OCI-LY3 (cell line): ENCODE results near the gene MAML2.

ENCODE experiments used
- H2AFZ ChIP-seq: fragments of 200-600, 300-600 bp; shearing (Covaris generic); 2 replicates; pipeline ENCODE4 v1.6.0; 2014; ENCODE audit warnings: antibody characterized with exemption, low read depth, low read length
- H3K27ac ChIP-seq: fragments of 200-600, 300-600 bp; sonication (generic); 2 replicates; pipeline ENCODE4 v1.5.1; 2014; ENCODE audit warnings: mild to moderate bottlenecking, low read length, moderate library complexity, mixed read lengths
- H3K27me3 ChIP-seq: fragments of 200-600, 300-600 bp; sonication (generic); 2 replicates; pipeline ENCODE4 v1.6.1; 2014; ENCODE audit warnings: low read depth, low read length, mixed read lengths
- H3K36me3 ChIP-seq: fragments of 200-600, 300-600 bp; sonication (generic); replicated peaks from 2 replicates; pipeline ENCODE3; 2014; ENCODE audit warnings: low read depth, low read length, mixed read lengths
- H3K4me1 ChIP-seq: fragments of 300-600, 200-600 bp; sonication (generic); 2 replicates; pipeline ENCODE4 v1.6.1; 2014; ENCODE audit warnings: low read length, mixed read lengths
- H3K4me2 ChIP-seq: fragments of 200-600, 300-600 bp; sonication (generic); 2 replicates; pipeline ENCODE4 v1.6.1; 2014; ENCODE audit warnings: low read length, mixed read lengths
- H3K4me3 ChIP-seq: fragments of 300-600, 200-600 bp; sonication (generic); 2 replicates; pipeline ENCODE4 v1.5.1; 2014; ENCODE audit warnings: antibody characterized with exemption, mild to moderate bottlenecking, low read length, moderate library complexity
- H3K79me2 ChIP-seq: fragments of 300-600, 200-600 bp; shearing (Covaris generic); 2 replicates; pipeline ENCODE4 v1.6.1; 2014; ENCODE audit warnings: mild to moderate bottlenecking, low read length, mixed read lengths
- H3K9ac ChIP-seq: fragments of 300-600, 200-600 bp; shearing (Covaris generic); 2 replicates; pipeline ENCODE4 v1.6.0; 2014; ENCODE audit warnings: mild to moderate bottlenecking, low read length, moderate library complexity
- H3K9me3 ChIP-seq: fragments of 200-600, 300-600 bp; shearing (Covaris generic); 2 replicates; pipeline ENCODE4 v1.6.1; 2014; ENCODE audit warnings: low read length, mixed read lengths; ENCODE audit not compliant: insufficient read depth
- H4K20me1 ChIP-seq: fragments of 200-600, 300-600 bp; sonication (generic); 2 replicates; pipeline ENCODE4 v1.6.1; 2016; ENCODE audit warnings: low read length, mixed read lengths; ENCODE audit not compliant: insufficient read depth
- EZH2phosphoT487 ChIP-seq: fragments of 200-600 bp; shearing (Covaris generic); IDR thresholded peaks from 2 replicates; pipeline ENCODE4 v1.6.1; 2018; ENCODE audit warnings: antibody characterized with exemption, mixed run types, low read depth
- TF ChIP-seq, protein P1 (sequence below): fragments of 200-600, 300-600 bp; sonication (generic); IDR thresholded peaks from 2 replicates; pipeline ENCODE4 v1.5.1; 2014; ENCODE audit warnings: antibody characterized with exemption, low read length, low read depth

Gene MAML2

DNA sequence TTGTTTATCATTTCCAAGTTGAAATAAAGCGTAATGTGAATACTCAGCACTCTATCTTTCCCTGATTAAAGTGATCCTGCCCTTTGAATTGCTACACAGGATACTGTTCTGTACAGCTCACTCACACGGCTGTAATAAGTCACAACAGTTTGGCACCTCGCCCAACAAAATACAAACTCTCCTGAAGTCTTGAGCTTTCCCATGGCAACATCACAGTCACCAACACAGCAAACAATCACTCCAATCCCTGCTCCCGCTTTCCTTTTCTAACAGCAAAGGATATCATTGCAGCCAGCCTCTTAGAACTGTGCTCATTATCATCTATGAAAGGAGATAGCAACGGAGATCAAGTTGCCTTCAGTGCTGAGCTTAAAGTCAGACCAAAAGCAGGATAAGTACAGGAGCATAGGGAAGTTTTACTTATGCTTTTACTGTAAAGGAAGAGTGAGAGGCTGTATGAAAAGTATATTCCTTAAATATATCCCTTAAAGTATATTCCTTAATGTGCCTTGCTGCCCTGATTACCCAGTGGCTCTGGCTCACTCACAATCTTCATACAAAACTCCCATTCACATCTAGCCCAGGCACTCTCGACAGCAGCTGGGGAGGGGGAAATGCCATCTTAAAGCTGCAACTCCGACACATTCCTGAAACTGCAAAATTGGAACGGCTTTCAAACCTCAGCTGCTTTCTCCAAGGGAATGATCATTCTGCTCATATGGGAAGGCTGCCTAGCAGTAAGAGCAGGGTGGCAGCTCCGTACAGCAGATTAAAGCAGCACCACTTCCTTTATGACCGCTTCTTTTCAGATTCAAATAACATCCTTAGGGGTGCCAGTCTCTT, 35.8 kb downstream of the MAML2 start:
- TF ChIP-seq, protein P1, sequence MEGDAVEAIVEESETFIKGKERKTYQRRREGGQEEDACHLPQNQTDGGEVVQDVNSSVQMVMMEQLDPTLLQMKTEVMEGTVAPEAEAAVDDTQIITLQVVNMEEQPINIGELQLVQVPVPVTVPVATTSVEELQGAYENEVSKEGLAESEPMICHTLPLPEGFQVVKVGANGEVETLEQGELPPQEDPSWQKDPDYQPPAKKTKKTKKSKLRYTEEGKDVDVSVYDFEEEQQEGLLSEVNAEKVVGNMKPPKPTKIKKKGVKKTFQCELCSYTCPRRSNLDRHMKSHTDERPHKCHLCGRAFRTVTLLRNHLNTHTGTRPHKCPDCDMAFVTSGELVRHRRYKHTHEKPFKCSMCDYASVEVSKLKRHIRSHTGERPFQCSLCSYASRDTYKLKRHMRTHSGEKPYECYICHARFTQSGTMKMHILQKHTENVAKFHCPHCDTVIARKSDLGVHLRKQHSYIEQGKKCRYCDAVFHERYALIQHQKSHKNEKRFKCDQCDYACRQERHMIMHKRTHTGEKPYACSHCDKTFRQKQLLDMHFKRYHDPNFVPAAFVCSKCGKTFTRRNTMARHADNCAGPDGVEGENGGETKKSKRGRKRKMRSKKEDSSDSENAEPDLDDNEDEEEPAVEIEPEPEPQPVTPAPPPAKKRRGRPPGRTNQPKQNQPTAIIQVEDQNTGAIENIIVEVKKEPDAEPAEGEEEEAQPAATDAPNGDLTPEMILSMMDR = no peak
- no peak for TF ChIP-seq EZH2phosphoT487
- Histone ChIP-seq H3K9ac (no peak overlapping the region), H3K9me3 (no peaks in the 10 kb centered on the region), H3K4me3 (no peak overlapping the region), H3K27me3 (no peaks in the 10 kb centered on the region), H4K20me1 (no peaks in the 10 kb centered on the region), H2AFZ (no peak overlapping the region), H3K36me3 (no peaks in the 10 kb centered on the region), H3K79me2 (0 out of 2 replicates have a peak, but pooled peaks cover 6% of the 10 kb centered on the region), H3K4me1 (no peaks in the 10 kb centered on the region), H3K4me2 (no peak overlapping the region), H3K27ac (no peak overlapping the region)

DNA sequence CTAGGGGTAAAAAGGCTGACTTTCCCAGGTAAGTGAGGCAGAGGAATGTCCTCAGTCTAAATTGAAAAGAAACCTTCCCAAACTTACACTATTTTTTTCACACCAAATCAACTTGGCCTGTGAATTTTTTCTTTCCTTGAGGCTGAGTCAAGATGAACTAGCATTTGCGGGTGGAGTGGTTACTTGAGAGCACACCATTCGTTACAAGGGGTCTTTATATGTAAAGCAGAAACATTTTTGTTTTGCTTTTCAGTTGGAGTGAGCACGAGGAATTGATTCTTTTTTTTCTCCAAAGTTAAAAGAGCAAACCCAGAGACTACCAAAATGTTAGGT, 36.4 kb downstream of the MAML2 start:
- no peak for TF ChIP-seq EZH2phosphoT487
- TF ChIP-seq, protein P1 = no peak
- Histone ChIP-seq H3K27me3 (no peaks in the 10 kb centered on the region), H3K4me1 (no peaks in the 10 kb centered on the region), H3K79me2 (0 out of 2 replicates have a peak, but pooled peaks cover 6% of the 10 kb centered on the region), H3K27ac (no peak overlapping the region), H3K36me3 (no peaks in the 10 kb centered on the region), H3K9me3 (no peaks in the 10 kb centered on the region), H3K4me3 (no peak overlapping the region), H2AFZ (no peak overlapping the region), H3K4me2 (no peak overlapping the region), H4K20me1 (no peaks in the 10 kb centered on the region), H3K9ac (no peak overlapping the region)

DNA sequence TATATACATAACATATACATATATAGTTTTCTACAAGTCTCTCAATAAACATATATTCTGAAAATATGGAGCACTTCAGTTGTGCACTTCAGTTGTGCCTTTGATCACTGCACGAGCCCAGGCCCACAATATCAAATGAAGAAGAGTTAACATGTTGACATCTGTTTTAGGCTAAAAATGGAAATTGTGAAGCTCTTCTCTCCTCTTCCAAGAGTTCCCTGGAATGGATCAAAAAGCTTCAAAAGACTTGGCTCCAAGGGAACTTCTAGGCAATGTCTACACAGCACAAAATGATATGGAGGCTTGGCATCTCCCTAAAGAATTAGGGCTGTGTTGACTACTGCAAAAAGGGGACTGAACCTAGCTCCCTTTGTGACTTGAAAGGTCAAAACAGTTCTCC, 36.9 kb downstream of the MAML2 start:
- H3K27me3 ChIP-seq = no peaks in the 10 kb centered on the region
- no peak overlapping the region for H2AFZ ChIP-seq
- 0 out of 2 replicates have a peak, but pooled peaks cover 8% of the 10 kb centered on the region for H3K79me2 ChIP-seq
- H3K36me3 ChIP-seq = no peaks in the 10 kb centered on the region
- TF ChIP-seq, protein P1 = no peak
- TF ChIP-seq EZH2phosphoT487 = no peak
- H3K9ac ChIP-seq = no peak overlapping the region
- H3K4me1 ChIP-seq = no peaks in the 10 kb centered on the region
- H3K27ac ChIP-seq = no peak overlapping the region
- no peaks in the 10 kb centered on the region for H3K9me3 ChIP-seq
- no peak overlapping the region for H3K4me2 ChIP-seq
- no peaks in the 10 kb centered on the region for H4K20me1 ChIP-seq
- H3K4me3 ChIP-seq = no peak overlapping the region

DNA sequence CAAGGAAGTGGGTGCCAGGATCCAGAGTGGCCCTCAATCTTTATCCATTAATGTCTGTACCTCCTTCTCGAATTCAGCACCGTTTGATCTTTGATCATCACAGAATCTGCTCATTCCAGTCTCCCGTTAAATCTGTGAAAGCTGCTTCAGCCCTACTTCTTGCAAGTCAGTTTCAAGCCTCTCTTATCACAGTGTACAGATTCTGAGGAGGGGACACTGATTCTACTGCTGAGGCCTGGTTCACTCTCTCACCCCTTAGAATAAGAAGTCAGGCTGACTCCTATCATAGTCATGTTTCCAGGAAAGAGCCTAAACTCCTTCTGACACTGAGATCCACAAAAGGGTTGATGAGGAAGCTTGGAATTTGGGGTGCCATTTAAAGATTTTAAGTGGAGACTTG, 39.0 kb downstream of the MAML2 start:
- Histone ChIP-seq H3K4me3 (no peak overlapping the region), H3K27ac (no peak overlapping the region), H3K4me1 (no peaks in the 10 kb centered on the region), H3K9ac (no peak overlapping the region), H2AFZ (no peak overlapping the region), H3K9me3 (no peaks in the 10 kb centered on the region), H3K4me2 (no peak overlapping the region), H3K36me3 (no peaks in the 10 kb centered on the region), H3K79me2 (0 out of 2 replicates have a peak, but pooled peaks cover 10% of the 10 kb centered on the region), H4K20me1 (no peaks in the 10 kb centered on the region), H3K27me3 (no peaks in the 10 kb centered on the region)
- TF ChIP-seq, protein P1 = no peak
- TF ChIP-seq EZH2phosphoT487 = no peak
